Adrenal gland (tissue), 12 donors: ENCODE data around the gene LNPK. TPM values are rescaled to one million over a fixed set of nuclear protein-coding genes. Genes with fewer than 3 reads are reported as not detected.
"Not testable (repeated sequence)": the region's sequence is repeated elsewhere in the genome, so short reads cannot be mapped to it uniquely, and the experiment has no call there.

Experiments used
- DNase-seq, 7 donors: peaks; one replicate each; pipeline ENCODE4 v3.0.0-alpha.2; 2019 to 2020
- H3K27ac ChIP-seq, 5 donors: fragments of 200-600 bp; sonication (generic) in 4 of 5; 1 replicate in 3 of 5; 2 replicates in 2 of 5; pipeline versions ENCODE4 v1.5.1 to v1.8.0; 2016 to 2020; ENCODE audit warnings: mild to moderate bottlenecking in 1 of 5
- H3K27me3 ChIP-seq: fragments of 200-600 bp; 2 replicates; pipeline ENCODE4 v1.8.0; 2021
- H3K36me3 ChIP-seq, 2 donors: fragments of 200-600 bp; replicated peaks in 1 of 2; 1 replicate in 1 of 2; 2 replicates in 1 of 2; pipeline versions ENCODE4 v1.5.1 to v1.8.0; 2018 to 2022
- H3K4me1 ChIP-seq, 2 donors: fragments of 200-600 bp; replicated peaks in 1 of 2; 1 replicate in 1 of 2; 2 replicates in 1 of 2; pipeline versions ENCODE4 v1.5.1 to v1.8.0; 2018 to 2021
- H3K4me3 ChIP-seq, 4 donors: fragments of 200-600 bp; sonication (generic) in 3 of 4; one replicate each; pipeline ENCODE4 v1.5.1; 2016 to 2018
- H3K9me3 ChIP-seq, 3 donors: fragments of 200-600 bp; sonication (generic) in 1 of 3; replicated peaks in 1 of 3; 1 replicate in 2 of 3; 2 replicates in 1 of 3; pipeline versions ENCODE4 v1.5.1 to v1.8.0; 2016 to 2021
- CTCF ChIP-seq, 6 experiments: fragments of 450-650 bp in 4 of 6; fragments of 200-600 bp in 2 of 6; sonication (generic) in 1 of 6; IDR thresholded peaks; 1 replicate in 5 of 6; 2 replicates in 1 of 6; pipeline versions ENCODE4 v1.5.1 to v1.8.0; 2016 to 2021; ENCODE audit warnings: antibody characterized with exemption in 6 of 6, mild to moderate bottlenecking in 2 of 6, moderate library complexity in 1 of 6
- POLR2A ChIP-seq, 2 donors: fragments of 450-650 bp; IDR thresholded peaks; one replicate each; pipeline ENCODE4 v1.6.1; 2017; ENCODE audit warnings: antibody characterized with exemption in 2 of 2, mild to moderate bottlenecking in 2 of 2, moderate library complexity in 1 of 2
- WGBS, 4 donors: extraction: QIAGEN DNeasy Blood & Tissue Kit in 2 of 4; methylation state at CpG; one replicate each; pipeline versions ENCODE4 v1.1.5 to v1.1.7; 2013 to 2017; 5-methylcytosine and 5-hydroxymethylcytosine counted together
- intact Hi-C, 2 donors: fragments of 100-400 bp; cut with DNase I; formaldehyde crosslinking; loops; one replicate each; pipeline versions ENCODE4 v1.14.1 to v1.15.0; 2022 to 2023
- polyA plus RNA-seq, 3 donors: library from polyadenylated mRNA; stranded (reverse); fragments of 200-250 nt in 2 of 3; fragments of 350-450 nt in 1 of 3; fragmentation: Illumina TruSeq in 1 of 3; extraction: RNeasy Lipid Tissue Mini Kit (QIAGEN cat#74804) in 1 of 3; gene quantifications; one replicate each; pipeline ENCODE4 v1.2.3, GENCODE V29; 2013 to 2014
- total RNA-seq, 9 donors: library from RNA; depleted of rRNA in 4 of 9; stranded (reverse); fragments of >200 nt in 4 of 9; fragments of 120-200 nt in 1 of 9; fragmentation: NEBNext Ultra II Directional in 1 of 9; extraction: Animal tissue kit (Norgen Biotek cat#: 25700) in 1 of 9; gene quantifications; one replicate each; pipeline versions ENCODE4 v1.1.0 to v1.2.4, GENCODE V29; 2013 to 2023
- donor health status: healthy with polysubstance abuse.
- donor health status: Bipolar disorder and iron deficiency.
- donor health status: DM: yes; HTN: yes; CAD: no.
- donor health status: DM: no; HTN: no; CAD: no.
- donor health status: DM: no; HTN: no; CAD: no.
- donor health status: DM: yes; HTN: yes; CAD: no.

Gene LNPK
- total and polyA plus RNA-seq, 12 donors: 2.6 to 32.7 (median 19.3) TPM

GRCh38 chr2:175964195-175964594, 37.9 kb downstream of the LNPK start:
- H3K4me3 ChIP-seq: no peak overlapping the region
- H3K4me1 ChIP-seq: peaks cover 0 to 4% of the 10 kb centered on the region in 2 donors
- WGBS, 4 donors: 93 to 99% (median 98%) methylated on average over 4 of the region's 4 CpGs
- H3K27ac ChIP-seq: no peak overlapping the region
- intact Hi-C loops: no loop called here
- TF ChIP-seq CTCF (IDR thresholded peaks at IDR 0.05) (no peak), POLR2A (IDR thresholded peaks at IDR 0.05) (no peak)
- H3K9me3 ChIP-seq: no peaks in the 10 kb centered on the region
- no peaks in the 10 kb centered on the region for H3K36me3 ChIP-seq
- DNase-seq: no peak
- H3K27me3 ChIP-seq: no peaks in the 10 kb centered on the region

- H3K9me3 ChIP-seq, H3K36me3 ChIP-seq, H3K27me3 ChIP-seq, H3K4me3 ChIP-seq, intact Hi-C loops, H3K4me1 ChIP-seq, DNase-seq, H3K27ac ChIP-seq: not testable (repeated sequence)
- WGBS, 4 donors: 94 to 100% (median 96%) methylated on average over 1 to 2 of the region's 2 CpGs
These were observed 38.9 kb downstream of the LNPK start for GRCh38 chr2:175963171-175963570.

- Histone ChIP-seq H3K9me3 (no peaks in the 10 kb centered on the region), H3K27me3 (no peaks in the 10 kb centered on the region), H3K36me3 (peaks cover 0 to 3% of the 10 kb centered on the region in 2 donors), H3K27ac (no peak overlapping the region), H3K4me3 (no peak overlapping the region), H3K4me1 (no peaks in the 10 kb centered on the region)
- TF ChIP-seq CTCF (IDR thresholded peaks at IDR 0.05) (no peak), POLR2A (IDR thresholded peaks at IDR 0.05) (no peak)
- no peak for DNase-seq
- 86 to 95% (median 91%) methylated on average over 5 to 6 of the region's 6 CpGs for WGBS, 4 donors
- intact Hi-C loops: no loop called here
These were observed 44.2 kb downstream of the LNPK start for GRCh38 chr2:175957845-175958244.

GRCh38 chr2:175955136-175955535, 46.9 kb downstream of the LNPK start:
- Histone ChIP-seq H3K4me3 (no peak overlapping the region), H3K4me1 (no peaks in the 10 kb centered on the region), H3K27ac (no peak overlapping the region), H3K9me3 (no peaks in the 10 kb centered on the region), H3K27me3 (no peaks in the 10 kb centered on the region), H3K36me3 (peaks cover 0 to 3% of the 10 kb centered on the region in 2 donors)
- intact Hi-C loops: no loop called here
- DNase-seq: no peak
- WGBS, 4 donors: 80 to 93% (median 83%) methylated on average over 2 of the region's 2 CpGs
- TF ChIP-seq CTCF (IDR thresholded peaks at IDR 0.05) (no peak), POLR2A (IDR thresholded peaks at IDR 0.05) (no peak)

DNA sequence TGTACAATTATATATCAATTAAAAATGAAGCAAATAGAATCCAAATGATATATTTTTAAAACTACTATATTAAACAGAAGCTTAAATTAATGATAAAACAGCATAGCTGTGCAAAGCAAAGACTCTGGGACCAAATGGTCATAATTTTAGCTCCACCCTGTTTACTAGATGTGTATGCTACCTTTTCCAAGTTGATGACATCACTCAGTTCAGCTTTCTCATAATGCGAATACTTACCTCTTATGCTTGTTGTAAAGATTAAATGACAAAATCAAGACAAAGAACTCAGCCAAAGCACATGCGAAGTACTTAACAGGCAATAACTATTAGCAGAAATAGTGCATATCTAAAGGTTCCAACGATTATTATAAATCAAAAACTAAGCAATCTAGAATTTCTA, 51.6 kb downstream of the LNPK start:
- TF ChIP-seq CTCF (IDR thresholded peaks at IDR 0.05): no peak
- no peak for TF ChIP-seq POLR2A (IDR thresholded peaks at IDR 0.05)
- Histone ChIP-seq H3K4me3 (no peak overlapping the region), H3K27me3 (no peaks in the 10 kb centered on the region), H3K4me1 (no peaks in the 10 kb centered on the region), H3K27ac (no peak overlapping the region), H3K9me3 (no peaks in the 10 kb centered on the region), H3K36me3 (peaks cover 0 to 2% of the 10 kb centered on the region in 2 donors)
- WGBS, 4 donors: 97 to 100% (median 98%) methylated on average over 3 of the region's 3 CpGs
- intact Hi-C loops: no loop called here
- no peak for DNase-seq
